IPS DF 4.7 (cell line): ENCODE measurements around the gene SYCE3.
"Not testable (repeated sequence)": the region's sequence is repeated elsewhere in the genome, so short reads cannot be mapped to it uniquely, and the experiment has no call there.

Experiments used
- DNase-seq: peaks from one replicate; pipeline ENCODE4 v3.0.0-alpha.2; 2013; ENCODE audit warnings: low spot score; ENCODE audit errors: extremely low read depth

SYCE3 gene

DNA sequence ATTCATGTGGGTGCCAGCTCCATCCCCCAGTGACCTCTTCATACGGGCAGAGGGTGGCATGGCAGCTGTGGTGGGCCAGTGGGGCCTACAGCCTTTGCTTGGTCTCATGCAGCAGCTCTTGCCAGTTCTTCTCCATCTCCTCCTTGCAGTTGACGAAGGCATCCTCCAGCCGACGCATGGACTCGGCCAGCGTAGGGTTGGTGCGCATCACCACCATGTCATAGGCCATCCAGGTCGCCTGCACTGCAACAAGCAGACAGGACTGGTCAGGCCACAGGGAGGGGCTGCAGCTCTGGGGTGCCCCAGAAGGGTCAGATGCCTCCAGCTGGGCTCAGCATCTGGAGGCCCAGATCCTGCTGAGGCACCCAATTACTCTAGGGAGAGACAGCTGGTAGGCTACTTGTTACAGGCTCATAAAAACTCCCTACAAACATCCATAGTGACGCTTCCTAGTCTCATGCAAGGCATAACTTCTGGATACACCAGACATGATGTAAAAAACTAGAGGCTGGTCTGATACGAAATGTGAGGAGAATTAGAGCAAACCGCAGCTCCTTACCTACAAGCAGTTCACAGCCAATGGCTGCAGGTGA is 11.5 kb downstream of the SYCE3 start:
- DNase-seq: no peak

DNA sequence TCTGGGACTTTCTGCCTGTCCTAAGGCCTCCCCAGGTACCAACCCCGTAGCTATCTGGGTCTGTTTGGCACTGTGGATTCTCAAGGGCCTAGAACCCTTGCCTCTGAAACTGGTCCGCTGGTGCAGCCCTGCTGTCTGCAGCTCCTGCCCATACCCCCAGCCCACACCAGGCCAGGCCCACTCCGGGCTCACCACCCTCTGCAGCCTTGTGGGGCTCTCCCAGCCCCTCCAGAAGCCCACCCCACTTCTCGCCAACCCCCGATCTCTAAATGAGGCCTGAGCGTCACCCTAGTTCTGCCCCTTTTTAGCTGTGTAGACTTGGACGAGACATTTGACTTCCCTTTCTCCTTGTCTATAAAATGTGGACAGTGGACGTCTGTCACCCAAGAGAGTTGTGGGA is 12.3 kb downstream of the SYCE3 start:
- DNase-seq: no peak

DNA sequence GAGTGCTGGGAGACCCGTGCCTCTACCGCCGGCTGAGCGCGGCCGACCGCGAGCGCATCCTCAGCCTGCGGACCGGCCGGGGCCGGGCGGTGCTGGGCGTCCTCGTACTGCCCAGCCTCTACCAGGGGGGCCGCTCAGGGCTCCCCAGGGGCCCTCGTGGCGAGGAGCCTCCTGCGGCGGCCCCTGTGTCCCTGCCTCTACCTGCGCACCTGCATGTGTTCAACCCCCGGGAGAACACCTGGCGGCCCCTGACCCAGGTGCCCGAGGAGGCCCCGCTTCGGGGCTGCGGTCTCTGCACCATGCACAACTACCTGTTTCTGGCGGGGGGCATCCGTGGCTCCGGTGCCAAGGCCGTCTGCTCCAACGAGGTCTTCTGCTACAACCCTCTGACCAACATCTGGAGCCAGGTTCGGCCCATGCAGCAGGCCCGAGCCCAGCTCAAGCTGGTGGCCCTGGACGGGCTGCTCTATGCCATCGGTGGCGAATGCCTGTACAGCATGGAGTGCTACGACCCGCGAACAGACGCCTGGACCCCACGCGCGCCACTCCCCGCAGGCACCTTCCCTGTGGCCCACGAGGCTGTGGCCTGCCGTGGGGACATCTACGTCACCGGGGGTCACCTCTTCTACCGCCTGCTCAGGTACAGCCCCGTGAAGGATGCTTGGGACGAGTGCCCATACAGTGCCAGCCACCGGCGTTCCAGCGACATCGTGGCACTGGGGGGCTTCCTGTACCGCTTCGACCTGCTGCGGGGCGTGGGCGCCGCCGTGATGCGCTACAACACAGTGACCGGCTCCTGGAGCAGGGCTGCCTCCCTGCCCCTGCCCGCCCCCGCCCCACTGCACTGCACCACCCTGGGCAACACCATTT is 13.6 kb downstream of the SYCE3 start:
- no peak for DNase-seq

DNA sequence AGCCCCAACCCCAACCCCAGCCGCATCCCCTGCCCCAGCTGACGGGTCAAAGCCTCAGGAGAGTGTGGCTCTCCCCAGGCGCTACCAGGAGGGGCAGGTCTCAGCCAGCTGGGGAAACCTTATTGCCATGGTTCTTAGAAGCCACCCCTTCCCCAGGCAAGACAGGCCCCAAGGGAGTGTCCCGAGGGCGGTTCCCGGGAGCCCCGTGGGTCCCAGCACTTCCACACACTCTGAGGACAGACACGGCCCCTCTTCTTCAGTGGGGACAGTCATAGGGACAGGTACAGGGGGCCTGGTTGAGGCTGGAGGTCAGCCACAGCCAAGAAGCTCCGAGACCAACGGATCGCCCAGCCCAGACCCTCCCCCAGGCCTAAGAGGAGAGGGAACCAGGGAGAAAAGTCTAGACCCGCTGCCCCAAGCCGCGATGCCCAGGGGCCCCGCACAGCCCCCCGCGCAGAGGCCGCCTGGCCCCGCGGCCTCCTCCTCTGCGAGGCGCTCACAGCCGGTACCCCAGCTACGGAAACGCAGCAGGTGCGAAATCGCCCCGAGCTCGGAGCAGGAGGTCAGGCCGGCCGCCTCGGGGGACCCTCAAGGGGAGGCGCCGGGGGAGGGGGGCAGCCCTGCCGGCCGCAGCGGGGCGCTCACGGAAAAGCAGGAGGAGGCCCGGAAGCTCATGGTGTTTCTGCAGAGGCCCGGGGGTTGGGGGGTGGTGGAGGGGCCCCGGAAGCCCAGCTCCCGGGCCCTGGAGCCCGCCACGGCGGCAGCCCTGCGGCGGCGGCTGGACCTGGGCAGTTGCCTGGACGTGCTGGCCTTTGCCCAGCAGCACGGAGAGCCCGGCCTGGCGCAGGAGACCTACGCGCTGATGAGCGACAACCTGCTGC is 14.4 kb downstream of the SYCE3 start:
- no peak for DNase-seq

DNA sequence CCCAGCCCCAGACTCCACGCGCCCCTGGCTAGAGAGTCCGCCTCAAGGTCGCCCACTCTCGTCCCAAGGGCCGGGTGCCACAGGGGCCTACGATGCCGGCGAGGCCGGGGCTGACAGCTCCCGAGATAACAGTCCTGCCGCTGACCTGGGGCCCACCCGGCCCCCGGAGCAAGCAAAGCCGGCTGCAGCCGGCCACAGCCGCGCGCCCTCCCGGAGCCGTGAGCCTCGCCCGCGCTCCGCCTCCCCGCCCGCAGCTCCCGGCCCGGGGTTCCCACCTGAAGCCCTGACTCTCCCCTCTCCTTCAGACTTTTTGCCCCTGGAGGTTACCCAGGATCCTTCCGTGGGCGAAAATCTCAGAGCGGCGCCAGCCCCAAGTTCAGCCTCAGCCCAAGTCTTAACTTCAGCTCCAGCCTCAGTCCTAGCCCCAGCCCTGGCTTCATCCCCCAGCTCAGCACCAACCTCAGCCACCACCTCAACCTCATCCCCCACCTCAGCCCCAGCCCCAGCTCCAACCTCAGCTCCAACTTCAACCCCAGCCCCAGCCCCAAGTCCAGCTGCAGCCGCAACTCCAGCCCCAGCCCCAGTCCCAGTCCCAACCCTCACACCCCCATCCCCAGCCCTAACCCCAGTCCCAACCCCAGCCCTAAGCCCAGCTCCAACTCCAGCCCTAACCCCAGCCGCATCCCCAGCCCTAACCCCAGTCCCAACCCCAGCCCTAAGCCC is 15.3 kb downstream of the SYCE3 start:
- no peak for DNase-seq

DNA sequence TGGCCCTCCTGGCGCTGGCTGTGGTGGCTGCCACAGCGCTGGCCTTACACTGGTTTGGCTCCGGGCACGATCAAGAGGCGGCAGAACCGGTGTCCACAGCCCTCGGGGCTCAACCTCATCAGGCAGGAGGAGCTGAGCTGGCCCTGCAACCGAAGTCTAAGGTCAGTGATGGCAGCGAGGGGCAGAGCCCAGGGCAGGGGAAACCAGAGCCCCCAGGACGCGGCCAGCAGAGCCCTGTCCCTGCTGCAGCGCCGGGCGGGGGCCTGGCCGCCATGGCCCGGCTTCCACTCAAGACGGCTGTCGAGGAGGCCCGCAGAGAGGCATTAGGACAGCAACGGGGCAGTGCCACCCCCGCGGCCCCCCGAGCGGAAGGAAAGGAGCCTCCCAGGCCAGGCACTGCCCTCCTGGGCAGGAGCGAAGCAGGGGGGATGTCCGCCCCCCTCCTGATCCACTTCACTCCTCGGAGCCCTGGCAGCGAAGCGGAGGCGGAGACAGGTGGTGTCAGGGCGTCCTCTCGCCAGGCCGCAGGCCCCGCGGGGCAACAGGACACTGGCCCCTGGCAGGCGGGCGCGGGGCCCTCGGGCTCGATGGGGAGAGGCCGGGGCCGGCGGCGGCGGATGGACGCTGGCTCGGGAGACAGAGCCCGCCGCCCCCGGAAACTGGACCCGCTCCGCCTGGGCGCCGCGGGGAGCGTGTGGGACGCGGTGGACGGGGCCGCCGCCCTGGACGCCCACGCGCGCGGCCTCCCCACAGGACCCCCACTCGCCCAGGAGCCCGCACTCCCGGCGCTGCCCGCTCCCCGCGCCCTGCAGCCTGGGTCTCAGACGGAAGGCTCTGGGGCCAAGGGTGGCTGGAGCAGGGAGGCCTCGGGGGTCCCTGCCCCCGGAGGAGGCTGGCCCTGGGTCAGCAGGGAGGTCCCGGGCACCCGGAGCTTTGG is 16.1 kb downstream of the SYCE3 start:
- no peak for DNase-seq

DNA sequence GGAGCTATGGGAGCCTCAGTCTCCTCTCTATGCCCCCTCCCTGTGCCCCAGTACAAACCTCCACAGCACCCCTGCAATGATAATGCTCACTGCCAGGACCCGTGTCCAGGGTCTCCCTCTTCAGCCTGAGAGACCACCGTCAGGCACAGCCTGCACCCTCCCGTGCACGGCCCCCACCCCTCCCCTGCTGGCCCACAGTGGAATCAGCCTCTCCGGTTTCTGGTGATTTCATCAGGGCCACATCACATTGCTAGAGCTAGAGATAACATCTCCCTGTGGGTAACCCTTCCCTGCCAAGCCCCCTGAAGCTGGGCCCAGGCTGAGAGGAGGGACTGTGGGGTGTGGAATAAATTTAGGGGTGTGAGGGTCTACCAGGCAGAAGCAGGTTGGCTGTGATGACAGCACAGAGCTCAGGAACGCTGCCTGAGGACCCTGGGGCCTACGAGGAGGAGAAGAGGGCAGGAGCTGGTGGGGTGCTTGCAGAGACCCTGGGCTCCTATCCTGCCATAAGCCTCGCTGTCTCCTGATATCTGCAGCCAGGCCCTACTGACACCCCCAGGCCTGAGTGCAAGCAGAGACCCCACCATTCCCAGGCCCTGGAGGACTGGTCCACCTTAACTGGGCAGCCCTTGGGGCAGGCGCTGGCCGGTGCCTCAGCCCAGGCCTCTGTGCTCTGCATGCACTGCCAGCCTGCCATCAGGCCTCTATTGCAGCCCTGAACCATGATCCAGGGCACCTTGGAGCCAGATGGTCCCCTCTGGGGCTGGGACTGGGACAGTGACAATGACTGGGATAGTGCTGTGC is 17.0 kb downstream of the SYCE3 start, which contains the start of gene KLHDC7B:
Gene KLHDC7B, plus strand, starts transcription at position 378 of the 804 bp plus-strand sequence. Its CDS starts 345 bp downstream, at position 723.
- DNase-seq: no peak

DNA sequence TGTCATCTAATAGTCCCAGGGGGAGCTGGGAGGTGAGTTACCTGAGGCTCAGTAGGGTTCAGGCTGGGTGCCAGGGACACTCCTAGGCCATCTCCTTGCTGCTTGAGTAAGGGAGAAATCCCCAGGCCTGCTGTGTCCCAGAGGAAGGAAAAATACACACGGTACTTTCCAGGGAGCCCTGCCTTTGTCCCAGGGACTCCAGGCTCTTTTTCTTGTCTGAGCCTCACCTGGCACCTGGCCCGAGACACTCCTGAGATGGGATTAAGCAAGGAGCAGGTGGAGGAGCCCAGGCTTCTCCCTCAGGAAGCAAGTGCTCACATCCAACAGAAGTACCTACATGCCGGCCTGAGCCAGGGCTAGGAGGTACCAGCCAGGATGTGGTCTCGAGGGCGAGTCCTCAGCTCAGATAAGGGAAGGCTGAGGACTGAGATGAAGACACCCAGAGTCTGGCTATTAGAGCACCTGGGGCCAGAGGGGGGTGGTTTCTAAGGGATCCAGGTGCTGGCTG is 17.9 kb downstream of the SYCE3 start:
- no peak for DNase-seq

DNA sequence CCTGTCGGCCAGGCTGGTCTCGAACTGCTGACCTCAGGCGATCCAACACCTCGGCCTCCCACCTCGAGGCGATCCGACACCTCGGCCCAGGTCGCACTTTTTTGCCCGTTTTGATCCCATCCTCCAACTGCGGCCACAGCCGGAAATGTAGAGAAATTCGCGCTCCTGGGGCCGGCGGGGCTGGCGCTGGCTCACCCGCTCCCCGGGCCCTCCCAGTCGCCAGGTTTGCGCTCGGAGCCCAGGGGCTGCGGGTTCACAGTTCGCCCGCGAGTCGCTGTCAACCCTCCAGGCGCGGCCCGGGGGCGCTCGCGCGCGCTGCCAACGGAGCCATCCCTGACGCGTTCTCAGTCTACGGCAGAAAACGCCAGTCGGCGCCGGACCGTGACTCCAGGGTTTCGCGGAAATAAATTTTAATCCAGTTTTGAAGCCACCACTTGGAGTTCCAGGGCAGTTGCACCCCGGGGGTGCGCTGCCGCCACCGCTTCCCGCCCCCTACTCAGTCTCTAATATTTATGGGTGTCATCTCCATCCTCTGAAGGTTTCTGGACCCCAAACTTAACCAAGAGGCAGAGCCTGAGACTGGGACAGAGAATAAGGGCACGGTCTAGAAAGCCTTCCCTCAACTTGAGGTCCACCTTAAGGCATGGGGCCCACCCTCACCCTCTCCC is 18.5 kb downstream of the SYCE3 start:
- no peak for DNase-seq

DNA sequence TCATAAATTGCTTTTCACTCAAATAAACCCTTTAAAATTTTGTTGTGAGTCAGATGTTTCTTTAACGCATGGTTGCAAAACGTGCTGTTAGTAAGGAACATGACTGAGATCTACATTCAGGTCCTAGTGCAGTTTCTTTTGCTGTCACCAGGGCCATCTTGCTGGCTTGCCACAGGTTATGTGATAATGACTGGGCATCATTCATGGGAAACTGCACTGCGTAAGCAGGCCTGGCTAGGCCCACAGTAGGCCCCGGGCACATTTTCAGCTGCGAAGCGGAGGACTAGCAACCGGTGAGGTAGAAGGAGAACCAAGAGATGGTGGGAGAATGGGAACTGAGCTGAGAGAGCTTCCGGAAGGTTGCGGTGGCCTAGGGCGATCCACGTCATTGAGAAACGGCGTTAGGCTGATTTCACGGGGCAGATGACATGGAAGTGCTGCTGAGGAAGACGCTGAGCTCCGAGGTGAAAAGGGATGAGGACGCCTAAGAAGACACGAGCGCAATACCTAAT is 20.2 kb downstream of the SYCE3 start:
- no peak for DNase-seq

DNA sequence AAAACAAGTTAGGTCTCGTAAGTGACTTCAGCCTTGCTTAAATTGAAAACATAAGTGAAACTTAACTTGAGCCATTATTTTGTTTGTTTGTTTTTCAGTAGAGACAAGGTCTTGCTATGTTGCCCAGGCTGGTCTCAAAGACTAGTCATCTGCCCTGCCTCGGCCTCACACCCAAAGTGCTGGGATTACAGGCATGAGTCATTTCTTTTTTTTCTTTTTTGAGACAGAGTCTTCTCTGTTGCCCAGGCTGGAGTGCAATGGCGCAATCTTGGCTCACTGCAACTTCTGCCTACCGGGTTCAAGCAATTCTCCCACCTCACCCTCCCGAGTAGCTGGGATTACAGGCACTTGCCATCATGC is 21.1 kb downstream of the SYCE3 start:
- not testable (repeated sequence) for DNase-seq

DNA sequence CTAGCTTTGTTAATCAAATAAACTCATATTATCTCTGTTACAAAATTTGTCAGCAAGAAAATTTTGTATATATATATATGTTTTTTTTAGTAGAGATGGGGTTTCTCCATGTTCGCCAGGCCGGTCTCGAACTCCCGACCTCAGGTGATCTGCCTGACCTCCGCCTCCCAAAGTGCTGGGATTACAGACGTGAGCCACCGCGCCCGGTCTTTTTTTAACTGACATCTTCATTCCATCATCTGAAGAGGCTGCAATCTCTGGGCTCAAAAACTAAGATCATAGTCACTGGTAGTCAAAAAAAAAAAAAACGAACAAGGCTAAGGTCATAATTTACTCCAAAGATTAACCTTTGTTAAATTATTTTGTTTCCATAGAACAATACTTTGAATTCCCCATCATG is 22.3 kb downstream of the SYCE3 start:
- DNase-seq: no peak

DNA sequence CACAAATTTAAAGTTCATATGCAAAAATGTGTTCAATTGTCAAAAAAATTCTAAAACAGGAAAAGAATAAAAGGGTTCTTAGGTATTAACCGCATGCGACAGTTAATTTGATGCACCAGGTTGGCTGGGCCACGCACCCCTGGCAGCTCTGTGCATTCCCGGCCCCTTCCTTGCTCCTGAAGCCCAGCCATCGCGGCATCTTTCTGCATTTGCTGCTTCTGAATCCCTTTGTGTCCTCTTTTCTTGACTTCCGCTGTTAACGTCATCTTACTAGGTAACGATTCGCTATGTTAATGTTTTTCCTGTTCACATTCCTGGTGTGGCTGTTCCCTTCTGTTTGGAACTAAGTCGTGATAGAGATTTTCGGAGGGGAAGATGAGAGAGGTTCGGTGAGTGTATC is 25.0 kb downstream of the SYCE3 start:
- DNase-seq: no peak

DNA sequence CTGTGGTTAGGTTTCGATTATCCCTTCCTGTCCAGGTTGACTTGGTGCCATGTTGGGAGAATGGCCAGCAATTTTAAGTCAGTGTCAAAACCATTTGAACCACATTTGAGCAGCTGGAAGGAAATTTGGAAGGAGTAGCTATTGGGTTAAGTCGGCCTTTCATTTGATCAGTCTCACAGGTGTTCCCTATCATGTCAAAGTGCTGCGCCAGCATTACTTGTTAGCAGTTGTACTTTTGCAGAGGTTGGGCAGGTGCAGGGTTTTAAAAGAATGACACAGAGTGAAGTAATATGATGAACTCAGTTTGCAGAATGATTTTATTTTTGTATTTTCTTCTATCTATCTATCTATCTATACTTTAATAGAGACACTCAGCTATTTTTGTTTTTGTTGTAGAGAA is 26.5 kb downstream of the SYCE3 start:
- no peak for DNase-seq

DNA sequence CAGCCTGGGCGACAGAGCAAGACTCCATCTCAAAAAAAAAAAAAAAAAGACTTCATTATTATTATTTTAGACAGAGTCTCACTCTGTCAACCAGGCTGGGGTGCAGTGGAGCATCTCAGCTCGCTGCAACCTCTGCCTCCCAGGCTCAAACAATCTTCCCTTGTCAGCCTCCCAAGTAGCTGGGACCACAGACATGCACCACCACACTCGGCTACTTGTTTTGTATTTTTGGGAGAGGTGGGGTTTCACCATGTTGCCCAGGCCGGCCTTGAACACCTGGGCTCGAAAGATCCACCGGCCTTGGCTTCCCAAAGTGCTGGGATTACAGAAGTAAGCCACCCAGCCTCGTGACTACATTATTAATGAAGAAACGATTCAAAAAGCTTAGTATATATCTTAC is 27.6 kb downstream of the SYCE3 start:
- no peak for DNase-seq

DNA sequence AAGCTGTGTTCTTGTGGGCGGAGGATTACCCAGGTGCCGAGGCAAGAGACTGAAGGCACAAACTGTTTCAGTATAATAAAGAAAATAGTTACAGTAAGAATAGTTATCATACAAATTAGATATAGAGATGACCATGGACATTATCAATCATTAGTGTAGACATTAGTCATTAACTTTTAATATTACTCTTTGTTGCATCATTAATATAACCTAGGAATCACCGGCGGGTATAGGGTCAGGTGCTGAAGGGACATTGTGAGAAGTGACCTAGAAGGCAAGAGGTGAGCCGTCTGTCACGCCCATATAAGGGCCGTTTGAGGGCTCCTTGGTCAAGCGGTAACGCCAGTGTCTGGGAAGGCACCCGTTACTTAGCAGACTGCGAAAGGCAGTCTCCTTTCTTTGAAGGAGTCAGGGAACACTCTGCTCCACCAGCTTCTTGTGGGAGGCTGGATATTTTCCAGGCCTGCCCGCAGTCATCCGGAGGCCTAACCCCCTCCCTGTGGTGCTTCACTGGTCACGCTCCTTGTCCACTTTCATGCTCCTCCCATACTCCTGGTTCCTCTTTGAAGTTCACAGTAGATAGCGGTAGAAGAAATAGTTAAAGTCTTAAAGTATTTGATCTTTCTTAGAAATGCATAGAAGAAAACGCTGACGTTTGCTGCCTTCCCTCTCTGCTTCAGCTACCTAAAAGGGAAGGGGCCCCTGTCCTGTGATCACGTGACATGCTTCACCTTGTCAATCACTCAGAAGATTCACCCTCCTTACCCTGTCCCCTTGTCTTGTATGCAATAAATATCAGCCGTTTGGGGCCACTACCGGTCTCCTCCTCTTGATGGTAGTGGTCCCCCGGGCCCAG is 28.6 kb downstream of the SYCE3 start:
- not testable (repeated sequence) for DNase-seq
